CD4-positive, alpha-beta memory T cell (primary cell): ENCODE measurements around the gene METTL4. TPM values are rescaled to one million over a fixed set of nuclear protein-coding genes. Genes with fewer than 3 reads are reported as not detected.

Experiments used
- CTCF ChIA-PET: fragments of 350-600 bp; sonication (Branson Sonifier 250); formaldehyde crosslinking; loops from one replicate; lab custom pipeline; 2021; ENCODE audit warnings: inconsistent platforms; ENCODE audit not compliant: partially characterized antibody; lab: Charles Lee
- POLR2A ChIA-PET: fragments of 350-600 bp; sonication (Branson Sonifier 250); formaldehyde crosslinking; loops from one replicate; lab custom pipeline; 2021; ENCODE audit not compliant: partially characterized antibody; lab: Charles Lee
- DNase-seq, 5 donors: peaks; one replicate each; pipeline versions ENCODE4 v3.0.0 to v3.0.0-alpha.2; 2020 to 2022; ENCODE audit warnings: mixed read lengths in 1 of 5
- H3K27ac ChIP-seq: one replicate; pipeline ENCODE4 v1.7.0; 2013; ENCODE audit warnings: low read depth, low read length
- H3K27me3 ChIP-seq: 2 replicates; pipeline ENCODE4 v1.7.0; 2013; ENCODE audit warnings: mild to moderate bottlenecking, low read length, moderate library complexity; ENCODE audit not compliant: insufficient read depth
- H3K36me3 ChIP-seq: 2 replicates; pipeline ENCODE4 v1.7.0; 2013; ENCODE audit warnings: mild to moderate bottlenecking, low read length, moderate library complexity; ENCODE audit not compliant: insufficient read depth
- H3K4me1 ChIP-seq: 2 replicates; pipeline ENCODE4 v1.7.0; 2013; ENCODE audit warnings: mild to moderate bottlenecking, low read length, moderate library complexity; ENCODE audit not compliant: insufficient read depth
- H3K4me3 ChIP-seq, 2 donors: one replicate each; pipeline ENCODE4 v1.7.0; 2013; ENCODE audit warnings: low read length in 2 of 2, mild to moderate bottlenecking in 1 of 2
- H3K9me3 ChIP-seq, 2 donors: one replicate each; pipeline ENCODE4 v1.7.0; 2013; ENCODE audit warnings: low read length in 2 of 2, control low read depth in 1 of 2; ENCODE audit not compliant: control insufficient read depth in 1 of 2
- H3K27ac Mint-ChIP-seq, 7 donors: one replicate each; pipeline ENCODE4 v1.8.0; 2020 to 2021; ENCODE audit warnings: mixed read lengths in 7 of 7, mild to moderate bottlenecking in 6 of 7, inconsistent platforms in 3 of 7, moderate library complexity in 3 of 7
- H3K27me3 Mint-ChIP-seq, 2 donors: one replicate each; pipeline ENCODE4 v1.8.0; 2020 to 2021; ENCODE audit warnings: mixed read lengths in 2 of 2
- H3K36me3 Mint-ChIP-seq, 2 donors: one replicate each; pipeline ENCODE4 v1.8.0; 2020 to 2021; ENCODE audit warnings: mixed read lengths in 2 of 2, inconsistent platforms in 1 of 2, mild to moderate bottlenecking in 1 of 2
- H3K4me1 Mint-ChIP-seq, 4 donors: one replicate each; pipeline ENCODE4 v1.8.0; 2020 to 2021; ENCODE audit warnings: mixed read lengths in 4 of 4, mild to moderate bottlenecking in 1 of 4
- H3K4me3 Mint-ChIP-seq, 8 donors: one replicate each; pipeline ENCODE4 v1.8.0; 2020 to 2021; ENCODE audit warnings: mixed read lengths in 8 of 8, mild to moderate bottlenecking in 7 of 8, moderate library complexity in 6 of 8, inconsistent platforms in 3 of 8
- H3K9me3 Mint-ChIP-seq, 8 donors: one replicate each; pipeline ENCODE4 v1.8.0; 2020 to 2021; ENCODE audit warnings: mixed read lengths in 8 of 8, mild to moderate bottlenecking in 5 of 8, inconsistent platforms in 3 of 8, moderate library complexity in 1 of 8
- intact Hi-C: fragments of 100-400 bp; cut with micrococcal nuclease; formaldehyde crosslinking; loops from one replicate; pipeline ENCODE4 v1.15.1; 2023
- polyA plus RNA-seq, 2 donors: library from polyadenylated mRNA; unstranded; fragments of 300-500 nt; fragmentation: Illumina TruSeq; gene quantifications; one replicate each; pipeline ENCODE4 v1.2.3, GENCODE V29; 2021
- total RNA-seq, 2 experiments: library from RNA; stranded (reverse); gene quantifications; one replicate each; pipeline ENCODE4 v1.2.3, GENCODE V29; 2021

The METTL4 gene
- total and polyA plus RNA-seq, 4 experiments from 2014 or later, result 15.7 to 29.3 (median 21.1) TPM

- Histone ChIP-seq H3K36me3 (no peaks in the 10 kb centered on the region), H3K4me1 (no peaks in the 10 kb centered on the region), H3K4me3 (no peak overlapping the region), H3K9me3 (no peaks in the 10 kb centered on the region), H3K27me3 (no peaks in the 10 kb centered on the region), H3K27ac (no peak overlapping the region)
- intact Hi-C loops, result no loop called here
- POLR2A ChIA-PET, result no interaction called here
- no peak for DNase-seq
- H3K4me3 Mint-ChIP-seq, result no peak overlapping the region
- no peaks in the 10 kb centered on the region for H3K27me3 Mint-ChIP-seq
- peaks cover 0 to 4% (median under 1%) of the 10 kb centered on the region in 4 donors for H3K4me1 Mint-ChIP-seq
- H3K27ac Mint-ChIP-seq, result no peak overlapping the region
- H3K36me3 Mint-ChIP-seq, result peaks cover 36% of the 10 kb centered on the region in 2 donors
- CTCF ChIA-PET, result no interaction called here
- no peaks in the 10 kb centered on the region for H3K9me3 Mint-ChIP-seq
Observed at GRCh38 chr18:2538236-2538635, 33.1 kb downstream of the METTL4 start.

GRCh38 chr18:2537296-2537695 lies 34.0 kb downstream of the METTL4 start:
- Mint-ChIP-seq H3K36me3 (peaks cover 44 to 45% of the 10 kb centered on the region in 2 donors), H3K27ac (no peak overlapping the region), H3K4me3 (no peak overlapping the region), H3K9me3 (peaks cover 0 to 3% (median 0%) of the 10 kb centered on the region in 8 donors), H3K27me3 (no peaks in the 10 kb centered on the region), H3K4me1 (peaks cover 0 to 2% (median under 1%) of the 10 kb centered on the region in 4 donors)
- H3K27ac ChIP-seq, result no peak overlapping the region
- ChIA-PET POLR2A (no interaction called here), CTCF (interaction anchor here (1.3 to 1.4 kb wide), 2 partner anchors 200 to 432 kb away, joined by 3 to 4 read pairs; no protein-coding TSS in a partner anchor)
- H3K36me3 ChIP-seq, result no peaks in the 10 kb centered on the region
- intact Hi-C loops, result no loop called here
- H3K4me3 ChIP-seq, result no peak overlapping the region
- no peak for DNase-seq
- no peaks in the 10 kb centered on the region for H3K27me3 ChIP-seq
- no peaks in the 10 kb centered on the region for H3K4me1 ChIP-seq
- no peaks in the 10 kb centered on the region for H3K9me3 ChIP-seq

GRCh38 chr18:2536493-2536892 lies 34.8 kb downstream of the METTL4 start:
- ChIA-PET CTCF (interaction anchor here (1.3 to 1.4 kb wide), 2 partner anchors 199 to 431 kb away, joined by 3 to 4 read pairs; no protein-coding TSS in a partner anchor), POLR2A (no interaction called here)
- Histone ChIP-seq H3K27ac (no peak overlapping the region), H3K4me1 (no peaks in the 10 kb centered on the region), H3K27me3 (no peaks in the 10 kb centered on the region), H3K36me3 (no peaks in the 10 kb centered on the region), H3K9me3 (no peaks in the 10 kb centered on the region), H3K4me3 (no peak overlapping the region)
- no peaks in the 10 kb centered on the region for H3K4me1 Mint-ChIP-seq
- intact Hi-C loops, result no loop called here
- peaks cover 45 to 48% of the 10 kb centered on the region in 2 donors for H3K36me3 Mint-ChIP-seq
- peaks cover 0 to 3% (median 0%) of the 10 kb centered on the region in 8 donors for H3K9me3 Mint-ChIP-seq
- H3K27ac Mint-ChIP-seq, result peak overlapping the region in 1 of 7 donors; percentile 36
- DNase-seq, result no peak
- no peaks in the 10 kb centered on the region for H3K27me3 Mint-ChIP-seq
- no peak overlapping the region for H3K4me3 Mint-ChIP-seq

GRCh38 chr18:2536063-2536462 lies 35.2 kb downstream of the METTL4 start:
- no peaks in the 10 kb centered on the region for H3K9me3 ChIP-seq
- Mint-ChIP-seq H3K9me3 (peaks cover 0 to 3% (median 0%) of the 10 kb centered on the region in 8 donors), H3K27me3 (no peaks in the 10 kb centered on the region), H3K36me3 (peaks cover 45 to 48% of the 10 kb centered on the region in 2 donors), H3K4me1 (no peaks in the 10 kb centered on the region), H3K27ac (peak overlapping the region in 2 of 7 donors; percentile 35 to 36), H3K4me3 (no peak overlapping the region)
- H3K4me1 ChIP-seq, result no peaks in the 10 kb centered on the region
- no peaks in the 10 kb centered on the region for H3K36me3 ChIP-seq
- CTCF ChIA-PET, result interaction anchor here (2.3 kb wide), 1 partner anchor 11 kb away, joined by 7 read pairs; no protein-coding TSS in a partner anchor
- H3K27ac ChIP-seq, result no peak overlapping the region
- intact Hi-C loops, result no loop called here
- POLR2A ChIA-PET, result no interaction called here
- DNase-seq, result no peak
- H3K4me3 ChIP-seq, result no peak overlapping the region
- H3K27me3 ChIP-seq, result no peaks in the 10 kb centered on the region

- Histone ChIP-seq H3K36me3 (no peaks in the 10 kb centered on the region), H3K4me3 (no peak overlapping the region), H3K27me3 (no peaks in the 10 kb centered on the region), H3K4me1 (no peaks in the 10 kb centered on the region), H3K27ac (no peak overlapping the region), H3K9me3 (no peaks in the 10 kb centered on the region)
- DNase-seq, result no peak
- Mint-ChIP-seq H3K36me3 (peaks cover 48 to 52% of the 10 kb centered on the region in 2 donors), H3K9me3 (peaks cover 0 to 3% (median 0%) of the 10 kb centered on the region in 8 donors), H3K27ac (no peak overlapping the region), H3K4me1 (no peaks in the 10 kb centered on the region), H3K4me3 (no peak overlapping the region), H3K27me3 (no peaks in the 10 kb centered on the region)
- intact Hi-C loops, result no loop called here
- CTCF ChIA-PET, result interaction anchor here (2.3 kb wide), 1 partner anchor 12 kb away, joined by 7 read pairs; no protein-coding TSS in a partner anchor
- POLR2A ChIA-PET, result no interaction called here
Observed at GRCh38 chr18:2535419-2535910, 35.8 kb downstream of the METTL4 start.

GRCh38 chr18:2534906-2535305 lies 36.4 kb downstream of the METTL4 start:
- Histone ChIP-seq H3K4me1 (no peaks in the 10 kb centered on the region), H3K27me3 (no peaks in the 10 kb centered on the region), H3K9me3 (no peaks in the 10 kb centered on the region), H3K27ac (no peak overlapping the region), H3K4me3 (no peak overlapping the region), H3K36me3 (no peaks in the 10 kb centered on the region)
- ChIA-PET CTCF (interaction anchor here (2.3 kb wide), 1 partner anchor 12 kb away, joined by 7 read pairs; no protein-coding TSS in a partner anchor), POLR2A (no interaction called here)
- no peaks in the 10 kb centered on the region for H3K27me3 Mint-ChIP-seq
- peaks cover 0 to 3% (median 0%) of the 10 kb centered on the region in 8 donors for H3K9me3 Mint-ChIP-seq
- intact Hi-C loops, result no loop called here
- H3K4me3 Mint-ChIP-seq, result no peak overlapping the region
- DNase-seq, result no peak
- H3K36me3 Mint-ChIP-seq, result peaks cover 48 to 50% of the 10 kb centered on the region in 2 donors
- H3K4me1 Mint-ChIP-seq, result no peaks in the 10 kb centered on the region
- H3K27ac Mint-ChIP-seq, result no peak overlapping the region

GRCh38 chr18:2532797-2533196 lies 38.5 kb downstream of the METTL4 start:
- CTCF ChIA-PET, result interaction anchor here (1.0 to 2.4 kb wide), 2 partner anchors 9 to 14 kb away, joined by 4 to 6 read pairs; no protein-coding TSS in a partner anchor
- peaks cover 41 to 44% of the 10 kb centered on the region in 2 donors for H3K36me3 Mint-ChIP-seq
- no peak overlapping the region for H3K27ac Mint-ChIP-seq
- Histone ChIP-seq H3K36me3 (no peaks in the 10 kb centered on the region), H3K27me3 (no peaks in the 10 kb centered on the region), H3K4me3 (no peak overlapping the region), H3K9me3 (no peaks in the 10 kb centered on the region), H3K4me1 (no peaks in the 10 kb centered on the region), H3K27ac (no peak overlapping the region)
- DNase-seq, result no peak
- intact Hi-C loops, result no loop called here
- H3K4me3 Mint-ChIP-seq, result no peak overlapping the region
- H3K27me3 Mint-ChIP-seq, result no peaks in the 10 kb centered on the region
- no peaks in the 10 kb centered on the region for H3K4me1 Mint-ChIP-seq
- peaks cover 0 to 3% (median 0%) of the 10 kb centered on the region in 8 donors for H3K9me3 Mint-ChIP-seq
- POLR2A ChIA-PET, result no interaction called here
